ENCODE measurements around the gene TNNT1.

TNNT1 gene

GRCh38 chr19:55101261-55101660 is 47.7 kb downstream of the TNNT1 start:
- Histone ChIP-seq H3K9me3 (ENCODE audit: control insufficient read depth in 5 of 5, low read length in 5 of 5) (peaks cover 0 to 4% (median 4%) of the 10 kb centered on the region in 5 donors), H3K27ac (ENCODE audit: low read depth, low read length) (no peak overlapping the region), H3K4me3 (ENCODE audit: low read depth in 1 of 5, low read length in 5 of 5) (no peak overlapping the region), H3K9ac (ENCODE audit: low read length in 5 of 5) (no peak overlapping the region), H3K36me3 (ENCODE audit: control insufficient read depth in 5 of 5, insufficient read depth in 5 of 5, low read length in 5 of 5) (peaks cover 2 to 65% (median 47%) of the 10 kb centered on the region in 5 donors), H3K27me3 (ENCODE audit: control insufficient read depth in 5 of 5, insufficient read depth in 4 of 5, low read length in 5 of 5) (no peaks in the 10 kb centered on the region), H3K4me1 (ENCODE audit: control insufficient read depth in 5 of 5, insufficient read depth in 5 of 5, low read length in 5 of 5) (peaks cover 0 to 7% (median 0%) of the 10 kb centered on the region in 5 donors)

- Histone ChIP-seq H3K36me3 (ENCODE audit: control insufficient read depth in 5 of 5, insufficient read depth in 5 of 5, low read length in 5 of 5) (peaks cover 2 to 73% (median 52%) of the 10 kb centered on the region in 5 donors), H3K9me3 (ENCODE audit: control insufficient read depth in 5 of 5, low read length in 5 of 5) (peaks cover 0 to 4% (median 4%) of the 10 kb centered on the region in 5 donors), H3K9ac (ENCODE audit: low read length in 5 of 5) (no peak overlapping the region), H3K27me3 (ENCODE audit: control insufficient read depth in 5 of 5, insufficient read depth in 4 of 5, low read length in 5 of 5) (no peaks in the 10 kb centered on the region), H3K27ac (ENCODE audit: low read depth, low read length) (no peak overlapping the region), H3K4me1 (ENCODE audit: control insufficient read depth in 5 of 5, insufficient read depth in 5 of 5, low read length in 5 of 5) (peaks cover 0 to 7% (median 0%) of the 10 kb centered on the region in 5 donors), H3K4me3 (ENCODE audit: low read depth in 1 of 5, low read length in 5 of 5) (no peak overlapping the region)
These were observed 49.2 kb downstream of the TNNT1 start for GRCh38 chr19:55099557-55100506.

GRCh38 chr19:55098716-55099556 is 50.1 kb downstream of the TNNT1 start:
- Histone ChIP-seq H3K36me3 (ENCODE audit: control insufficient read depth in 5 of 5, insufficient read depth in 5 of 5, low read length in 5 of 5) (peaks cover 2 to 80% (median 60%) of the 10 kb centered on the region in 5 donors), H3K9me3 (ENCODE audit: control insufficient read depth in 5 of 5, low read length in 5 of 5) (peaks cover 0 to 4% (median 4%) of the 10 kb centered on the region in 5 donors), H3K9ac (ENCODE audit: low read length in 5 of 5) (no peak overlapping the region), H3K4me3 (ENCODE audit: low read depth in 1 of 5, low read length in 5 of 5) (no peak overlapping the region), H3K27ac (ENCODE audit: low read depth, low read length) (no peak overlapping the region), H3K4me1 (ENCODE audit: control insufficient read depth in 5 of 5, insufficient read depth in 5 of 5, low read length in 5 of 5) (peaks cover 0 to 7% (median 0%) of the 10 kb centered on the region in 5 donors), H3K27me3 (ENCODE audit: control insufficient read depth in 5 of 5, insufficient read depth in 4 of 5, low read length in 5 of 5) (no peaks in the 10 kb centered on the region)

GRCh38 chr19:55097864-55098715 is 50.9 kb downstream of the TNNT1 start:
- H3K9me3 ChIP-seq (ENCODE audit: control insufficient read depth in 5 of 5, low read length in 5 of 5): peaks cover 0 to under 1% (median under 1%) of the 10 kb centered on the region in 5 donors
- H3K27me3 ChIP-seq (ENCODE audit: control insufficient read depth in 5 of 5, insufficient read depth in 4 of 5, low read length in 5 of 5): no peaks in the 10 kb centered on the region
- peaks cover 0 to 7% (median 0%) of the 10 kb centered on the region in 5 donors for H3K4me1 ChIP-seq (ENCODE audit: control insufficient read depth in 5 of 5, insufficient read depth in 5 of 5, low read length in 5 of 5)
- H3K9ac ChIP-seq (ENCODE audit: low read length in 5 of 5): no peak overlapping the region
- H3K27ac ChIP-seq (ENCODE audit: low read depth, low read length): no peak overlapping the region
- H3K36me3 ChIP-seq (ENCODE audit: control insufficient read depth in 5 of 5, insufficient read depth in 5 of 5, low read length in 5 of 5): peaks cover 2 to 75% (median 55%) of the 10 kb centered on the region in 5 donors
- H3K4me3 ChIP-seq (ENCODE audit: low read depth in 1 of 5, low read length in 5 of 5): no peak overlapping the region

- Histone ChIP-seq H3K9ac (ENCODE audit: low read length in 5 of 5) (no peak overlapping the region), H3K4me3 (ENCODE audit: low read depth in 1 of 5, low read length in 5 of 5) (no peak overlapping the region), H3K9me3 (ENCODE audit: control insufficient read depth in 5 of 5, low read length in 5 of 5) (no peaks in the 10 kb centered on the region), H3K36me3 (ENCODE audit: control insufficient read depth in 5 of 5, insufficient read depth in 5 of 5, low read length in 5 of 5) (peaks cover 0 to 75% (median 55%) of the 10 kb centered on the region in 5 donors), H3K27me3 (ENCODE audit: control insufficient read depth in 5 of 5, insufficient read depth in 4 of 5, low read length in 5 of 5) (no peaks in the 10 kb centered on the region), H3K4me1 (ENCODE audit: control insufficient read depth in 5 of 5, insufficient read depth in 5 of 5, low read length in 5 of 5) (peaks cover 0 to 7% (median 0%) of the 10 kb centered on the region in 5 donors), H3K27ac (ENCODE audit: low read depth, low read length) (no peak overlapping the region)
These were observed 52.8 kb downstream of the TNNT1 start for GRCh38 chr19:55096061-55096701.

- H3K27me3 ChIP-seq (ENCODE audit: control insufficient read depth in 5 of 5, insufficient read depth in 4 of 5, low read length in 5 of 5): no peaks in the 10 kb centered on the region
- no peak overlapping the region for H3K27ac ChIP-seq (ENCODE audit: low read depth, low read length)
- peaks cover 0 to 77% (median 60%) of the 10 kb centered on the region in 5 donors for H3K36me3 ChIP-seq (ENCODE audit: control insufficient read depth in 5 of 5, insufficient read depth in 5 of 5, low read length in 5 of 5)
- no peaks in the 10 kb centered on the region for H3K9me3 ChIP-seq (ENCODE audit: control insufficient read depth in 5 of 5, low read length in 5 of 5)
- no peak overlapping the region for H3K4me3 ChIP-seq (ENCODE audit: low read depth in 1 of 5, low read length in 5 of 5)
- no peak overlapping the region for H3K9ac ChIP-seq (ENCODE audit: low read length in 5 of 5)
- peaks cover 0 to 7% (median 0%) of the 10 kb centered on the region in 5 donors for H3K4me1 ChIP-seq (ENCODE audit: control insufficient read depth in 5 of 5, insufficient read depth in 5 of 5, low read length in 5 of 5)
These were observed 53.5 kb downstream of the TNNT1 start for GRCh38 chr19:55095260-55096060.

GRCh38 chr19:55094456-55095259 is 54.3 kb downstream of the TNNT1 start:
- peaks cover 0 to 73% (median 62%) of the 10 kb centered on the region in 5 donors for H3K36me3 ChIP-seq (ENCODE audit: control insufficient read depth in 5 of 5, insufficient read depth in 5 of 5, low read length in 5 of 5)
- H3K4me1 ChIP-seq (ENCODE audit: control insufficient read depth in 5 of 5, insufficient read depth in 5 of 5, low read length in 5 of 5): peaks cover 0 to 7% (median 0%) of the 10 kb centered on the region in 5 donors
- H3K27ac ChIP-seq (ENCODE audit: low read depth, low read length): no peak overlapping the region
- H3K27me3 ChIP-seq (ENCODE audit: control insufficient read depth in 5 of 5, insufficient read depth in 4 of 5, low read length in 5 of 5): no peaks in the 10 kb centered on the region
- H3K9me3 ChIP-seq (ENCODE audit: control insufficient read depth in 5 of 5, low read length in 5 of 5): no peaks in the 10 kb centered on the region
- no peak overlapping the region for H3K9ac ChIP-seq (ENCODE audit: low read length in 5 of 5)
- no peak overlapping the region for H3K4me3 ChIP-seq (ENCODE audit: low read depth in 1 of 5, low read length in 5 of 5)
